Activated T-cell treated with anti-CD3 and anti-CD28 coated beads, Interleukin-2, amount 50 U/mL, for 48 hours (primary cell): ENCODE data around the gene JARID2.
"Not testable (repeated sequence)": the region's sequence is repeated elsewhere in the genome, so short reads cannot be mapped to it uniquely, and the experiment has no call there.

Source experiments
- DNase-seq, 2 experiments: peaks; one replicate each; pipeline ENCODE4 v3.0.0-alpha.2; 2020

Gene JARID2

DNA sequence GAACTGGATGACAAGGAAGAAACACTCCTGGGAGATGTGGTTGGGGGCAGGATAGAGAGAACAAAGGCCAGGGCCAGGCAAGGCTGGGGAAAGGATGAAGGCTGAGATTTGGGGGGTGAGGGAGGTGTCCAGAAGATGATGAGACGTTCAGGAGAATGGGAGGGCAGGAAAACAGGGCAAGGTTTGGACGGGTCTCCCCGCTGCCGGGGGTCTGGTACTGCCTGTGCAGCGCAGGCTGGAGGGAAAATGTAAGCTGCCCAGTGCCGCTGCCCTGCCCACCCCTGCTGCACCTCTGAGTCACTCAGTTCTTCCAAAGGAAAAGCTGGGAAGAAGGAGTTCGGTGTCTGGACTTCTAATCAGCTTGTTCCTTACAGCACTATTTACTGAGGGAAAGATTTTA, 286.1 kb downstream of the JARID2 start:
- no peak for DNase-seq

DNA sequence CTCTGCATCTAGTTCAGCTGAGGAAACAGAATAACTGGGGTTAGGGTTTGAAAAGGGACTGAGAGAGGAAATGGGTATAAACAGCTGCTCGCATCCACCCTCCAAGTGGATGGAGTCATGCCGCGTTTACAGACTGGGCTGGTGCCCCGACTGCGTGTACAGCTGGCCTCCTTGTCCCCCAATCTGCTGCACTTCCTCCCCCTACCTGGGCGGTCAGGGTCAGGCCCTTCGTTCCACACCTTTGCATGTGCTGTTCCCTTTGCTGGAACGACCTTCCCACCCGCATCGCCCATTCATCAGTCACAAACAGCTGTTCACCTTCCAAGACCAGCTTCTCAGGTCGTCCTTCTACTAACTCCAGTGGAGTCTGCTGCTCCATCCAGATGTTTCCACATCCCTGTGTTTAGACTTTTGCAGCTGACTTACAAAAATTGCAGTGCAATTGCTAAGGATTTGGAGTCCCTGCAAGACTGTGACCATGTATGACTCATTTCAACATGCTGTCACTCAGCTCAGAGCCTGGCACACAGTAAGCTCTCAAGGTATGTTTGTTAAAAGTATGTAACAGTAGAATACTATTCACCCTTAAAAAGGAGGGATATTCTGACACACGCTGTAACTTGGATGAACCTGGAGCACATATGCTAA, 287.6 kb downstream of the JARID2 start:
- DNase-seq = no peak

GRCh38 chr6:15534974-15535373, 289.1 kb downstream of the JARID2 start:
- DNase-seq = no peak

DNA sequence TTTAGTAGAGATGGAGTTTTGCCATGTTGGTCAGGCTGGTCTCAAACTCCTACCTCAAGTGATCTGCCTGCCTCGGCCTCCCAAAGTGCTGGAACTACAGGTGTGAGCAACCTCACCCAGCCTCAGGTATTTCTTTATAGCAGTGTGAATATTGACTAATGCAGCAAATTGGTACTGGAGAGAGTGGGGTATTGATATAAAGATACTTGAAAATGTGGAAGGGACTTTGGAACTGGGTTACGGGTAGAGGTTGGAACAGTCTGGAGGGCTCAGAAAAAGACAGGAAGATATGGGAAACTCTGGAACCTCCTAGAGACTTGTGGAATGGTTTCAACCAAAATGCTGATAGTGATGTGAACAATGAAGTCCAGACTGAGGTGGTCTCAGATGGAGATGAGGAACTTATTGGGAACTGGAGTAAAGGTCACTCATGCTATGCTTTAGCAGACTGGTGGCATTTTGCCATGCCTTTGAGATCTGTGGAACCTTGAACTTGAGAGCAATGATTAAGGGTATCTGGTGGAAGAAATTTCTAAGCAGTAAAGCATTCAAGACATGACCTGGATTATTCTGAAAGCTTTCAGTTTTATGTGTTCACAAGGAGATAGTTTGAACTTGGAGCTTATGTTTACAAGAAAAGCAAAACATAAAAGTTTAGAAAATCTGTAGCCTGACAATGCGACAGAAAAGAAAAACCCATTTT, 289.8 kb downstream of the JARID2 start:
- no peak for DNase-seq

DNA sequence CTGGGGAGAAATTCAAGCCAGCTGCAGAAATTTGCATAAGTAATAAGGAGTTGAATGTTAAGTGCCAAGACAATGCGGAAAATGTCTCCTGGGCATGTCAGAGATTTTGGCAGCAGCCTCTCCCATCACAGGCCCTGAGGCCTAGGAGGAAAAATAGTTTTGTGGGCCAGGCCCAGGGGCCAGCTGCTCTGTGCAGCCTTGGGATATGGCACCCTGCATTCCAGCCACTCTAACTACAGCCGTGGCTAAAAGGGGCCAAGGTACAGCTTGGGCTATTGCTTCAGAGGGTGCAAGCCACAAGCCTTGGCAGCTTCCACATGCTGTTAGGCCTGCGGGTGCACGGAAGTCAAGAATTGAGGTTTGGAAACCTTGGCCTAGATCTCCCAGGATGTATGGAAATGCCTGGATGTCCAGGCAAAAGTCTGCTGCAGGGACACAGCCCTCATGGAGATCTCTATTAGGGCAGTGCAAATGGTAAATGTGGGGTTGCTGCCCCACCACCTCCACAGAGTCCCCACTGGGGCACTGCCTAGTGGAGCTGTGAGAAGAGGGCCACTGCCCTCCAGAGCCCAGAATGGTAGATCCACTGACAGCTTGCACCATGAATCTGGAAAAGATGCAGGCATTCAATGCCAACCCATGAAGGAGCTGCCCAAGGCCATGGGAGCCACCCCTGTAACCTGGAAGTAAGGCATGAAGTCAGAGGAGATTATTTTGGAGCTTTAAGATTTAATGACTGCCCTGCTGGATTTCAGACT, 290.5 kb downstream of the JARID2 start:
- DNase-seq = no peak

GRCh38 chr6:15538106-15538505, 292.2 kb downstream of the JARID2 start:
- no peak for DNase-seq

- no peak for DNase-seq
These were observed 293.1 kb downstream of the JARID2 start for GRCh38 chr6:15538766-15539495.

- no peak for DNase-seq
These were observed 293.9 kb downstream of the JARID2 start for GRCh38 chr6:15539722-15540270.

DNA sequence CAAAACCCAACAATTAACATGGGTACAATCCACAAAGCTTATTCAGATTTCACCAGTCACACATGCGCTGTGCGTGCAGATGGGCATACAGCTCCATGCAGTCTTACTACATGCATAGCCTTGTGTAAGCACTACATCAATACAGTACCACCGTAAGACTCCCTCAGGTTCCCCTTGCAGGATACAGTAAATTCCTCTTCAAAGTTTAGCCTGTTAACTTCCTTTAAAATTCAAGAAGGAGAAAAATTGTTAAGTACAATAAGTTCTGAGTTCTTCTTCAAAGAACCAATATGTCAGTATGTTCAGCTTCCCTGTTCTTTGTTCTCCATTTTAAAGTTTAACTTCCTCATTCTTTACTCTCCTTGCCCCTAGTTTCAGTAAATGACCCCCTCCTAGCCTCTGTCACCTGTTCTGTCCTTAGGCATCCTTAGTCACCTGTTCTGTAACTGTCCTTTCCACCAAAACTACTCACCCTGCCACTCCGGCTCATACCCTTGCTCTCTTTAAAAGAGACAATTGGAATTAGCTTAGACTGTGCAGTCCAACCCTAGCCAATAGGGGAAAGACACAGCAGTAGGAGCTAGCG, 297.6 kb downstream of the JARID2 start:
- DNase-seq = not testable (repeated sequence)

- no peak for DNase-seq
These were observed 298.5 kb downstream of the JARID2 start for GRCh38 chr6:15544321-15544900.

DNA sequence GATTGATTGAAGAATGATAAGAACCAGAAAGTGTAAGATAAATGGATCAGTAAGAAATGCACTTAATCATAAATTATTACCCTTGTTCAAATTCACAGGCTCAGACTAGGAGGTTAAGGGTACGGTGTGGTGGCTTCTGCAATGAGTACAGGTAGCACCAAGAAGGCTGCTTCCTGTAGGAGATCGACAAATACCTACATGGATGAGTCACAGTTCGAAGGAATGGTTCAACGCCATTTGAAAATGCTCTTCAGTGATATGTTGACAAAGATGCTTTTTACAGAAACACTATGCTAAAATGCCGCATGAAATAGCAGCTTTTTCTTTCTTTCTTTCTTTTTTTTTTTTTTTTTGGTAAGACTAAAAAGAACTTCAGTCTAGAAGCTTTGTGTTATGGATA, 300.7 kb downstream of the JARID2 start:
- DNase-seq = no peak

- DNase-seq = no peak
These were observed 301.5 kb downstream of the JARID2 start for GRCh38 chr6:15547400-15547799.

GRCh38 chr6:15549371-15549770, 303.5 kb downstream of the JARID2 start:
- DNase-seq = no peak

- DNase-seq = no peak
These were observed 304.8 kb downstream of the JARID2 start for GRCh38 chr6:15550546-15551123.

DNA sequence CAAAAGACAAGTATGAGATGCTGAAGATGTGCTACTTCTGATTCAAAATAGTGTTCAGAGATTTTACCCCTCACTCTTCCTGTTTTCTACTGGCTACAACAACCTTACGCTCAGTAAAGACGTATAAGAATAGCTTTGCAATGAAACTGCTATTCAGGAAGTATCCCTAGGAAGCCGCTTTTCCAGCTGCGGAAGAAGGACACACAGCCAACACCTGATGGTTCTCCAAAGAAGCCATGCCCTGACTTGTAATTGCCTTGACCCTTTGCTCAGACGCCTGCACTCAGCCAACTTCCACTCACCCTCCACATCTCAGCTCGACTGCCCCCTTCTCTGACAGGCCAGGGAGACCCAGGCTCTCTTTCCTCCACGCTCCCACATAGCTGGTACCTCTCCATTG, 305.4 kb downstream of the JARID2 start:
- DNase-seq = no peak

DNA sequence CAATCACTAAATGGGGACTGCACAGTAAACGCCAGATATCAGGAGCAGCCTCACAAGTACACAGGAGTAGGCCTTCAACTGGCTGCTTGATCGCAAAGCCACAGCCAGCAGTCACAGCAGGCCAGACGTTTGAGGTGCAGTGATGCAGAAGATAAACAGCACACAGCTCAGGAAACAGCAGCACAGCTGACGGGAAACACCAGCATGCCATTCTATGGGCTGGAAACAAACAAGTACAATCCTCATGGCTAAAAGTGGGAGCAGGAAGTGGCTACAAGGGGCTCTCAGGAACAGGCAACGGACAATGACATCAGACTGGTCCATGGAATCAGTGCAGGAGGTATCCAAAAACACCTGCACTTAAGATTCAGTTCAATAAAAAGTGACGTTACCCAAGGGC, 305.9 kb downstream of the JARID2 start:
- no peak for DNase-seq

DNA sequence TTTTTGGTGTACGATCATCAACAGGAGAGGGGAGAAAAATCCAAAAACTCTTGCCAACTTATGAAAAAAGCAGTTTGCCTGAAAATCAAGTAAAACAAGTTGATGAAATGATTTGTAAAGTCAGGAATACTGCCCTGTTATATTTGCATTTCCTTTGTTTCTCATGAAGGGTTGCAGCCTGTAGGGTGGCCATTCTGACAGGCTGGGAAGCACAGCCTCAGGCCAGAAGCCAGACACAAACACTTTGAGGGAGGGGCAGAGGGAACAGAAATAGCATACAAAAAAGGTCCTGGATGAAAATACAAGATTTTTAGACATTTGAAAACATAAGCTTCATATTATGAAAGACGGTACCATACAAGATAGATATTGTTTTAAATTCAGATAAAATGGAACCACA, 307.2 kb downstream of the JARID2 start:
- DNase-seq = no peak

GRCh38 chr6:15553736-15554294, 307.9 kb downstream of the JARID2 start:
- DNase-seq = no peak

DNA sequence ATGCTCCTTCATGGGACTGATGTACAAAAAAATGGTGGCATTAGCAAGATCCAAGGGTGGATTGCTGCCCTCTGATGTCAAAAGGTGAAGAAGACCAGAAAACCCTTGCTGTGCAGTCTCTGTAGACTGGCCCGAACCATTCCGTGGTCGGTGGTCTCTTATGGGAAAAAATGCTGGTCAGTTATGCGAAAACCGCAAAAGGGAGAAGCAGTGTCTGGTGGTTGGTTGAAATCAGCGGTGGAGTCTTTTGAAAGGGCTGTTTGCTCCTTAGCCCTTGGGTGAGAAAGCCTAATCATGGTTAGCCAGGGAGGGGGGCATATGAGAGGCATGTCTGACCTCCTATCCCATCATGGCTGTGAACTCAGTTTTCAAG, 308.8 kb downstream of the JARID2 start:
- DNase-seq = no peak

DNA sequence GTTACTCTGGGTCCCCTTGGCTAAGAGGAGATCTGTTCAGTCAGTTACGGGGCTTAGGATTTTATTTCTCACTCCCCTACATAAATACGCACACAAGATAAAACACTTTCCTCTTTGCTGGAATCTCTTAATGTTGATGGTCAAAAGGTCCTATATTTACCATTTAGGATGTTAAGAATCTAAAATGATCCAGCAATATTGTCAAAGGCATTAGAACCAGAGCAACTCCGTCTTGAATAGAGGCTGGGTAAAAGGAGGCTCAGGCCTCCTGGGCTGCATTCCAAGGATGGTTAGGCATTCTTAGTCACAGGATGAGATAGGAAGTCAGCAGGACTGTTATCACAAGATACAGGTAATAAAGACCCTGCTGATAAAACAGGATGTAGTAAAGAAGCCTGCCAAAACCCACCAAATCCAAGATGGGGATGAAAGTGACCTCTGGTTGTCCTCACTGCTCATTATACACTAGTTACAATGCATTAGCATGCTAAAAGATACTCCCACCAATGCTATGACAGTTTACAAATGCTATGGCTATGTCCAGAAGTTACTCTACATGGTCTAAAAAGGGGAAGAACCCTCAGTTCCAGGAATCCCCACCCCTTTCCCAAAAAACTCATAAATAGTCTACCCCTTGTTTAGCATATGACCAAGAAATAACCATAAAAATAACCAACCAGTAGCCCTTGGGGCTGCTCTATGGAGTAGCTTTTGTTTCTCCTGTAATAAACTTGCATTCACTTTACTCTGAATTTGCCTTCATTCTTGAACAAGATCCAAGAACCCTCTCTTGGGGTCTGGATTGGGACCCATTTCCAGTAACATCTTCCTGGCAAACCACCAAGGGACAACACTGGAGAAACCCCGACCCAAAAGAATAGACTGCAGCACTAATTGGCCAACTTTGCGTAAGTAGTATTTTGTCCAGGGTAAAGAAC, 309.5 kb downstream of the JARID2 start:
- no peak for DNase-seq
